GM12892 (cell line): ENCODE measurements around the gene FHAD1.

ENCODE experiments used
- POLR2A ChIP-seq: IDR thresholded peaks from 2 replicates; pipeline ENCODE4 v1.6.1; 2011; ENCODE audit warnings: low read depth, low read length, control low read depth
- POLR2AphosphoS5 ChIP-seq: IDR thresholded peaks from 2 replicates; pipeline ENCODE4 v1.6.1; 2011; ENCODE audit warnings: low read depth, low read length, control low read depth
- TAF1 ChIP-seq: IDR thresholded peaks from 2 replicates; pipeline ENCODE4 v1.6.1; 2011; ENCODE audit warnings: low read depth, mild to moderate bottlenecking, control low read depth, low read length, borderline replicate concordance

DNA sequence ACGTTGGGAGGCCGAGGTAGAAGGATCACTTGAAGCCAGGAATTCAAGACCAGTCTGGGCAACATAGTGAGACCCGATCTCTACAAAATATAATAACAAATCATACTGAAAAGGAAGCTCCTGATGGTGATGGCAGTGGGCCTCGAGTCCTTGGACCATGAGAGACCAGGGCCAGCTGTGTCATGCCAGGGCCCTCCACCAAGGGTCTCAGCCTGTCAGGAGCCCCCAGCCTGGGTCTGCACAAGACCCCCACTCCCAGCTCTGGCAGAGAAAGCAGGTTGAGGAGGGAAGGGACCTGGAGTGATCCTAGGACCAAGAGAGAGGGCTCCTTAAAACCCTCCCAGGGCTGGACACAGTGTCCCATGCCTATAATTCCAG is 184.5 kb downstream of the FHAD1 start:
- no peak for TF ChIP-seq POLR2AphosphoS5
- TF ChIP-seq POLR2A: no peak
- TF ChIP-seq TAF1: no peak
